WTC11 (cell line): ENCODE measurements around the gene NTRK2. TPM values are rescaled to one million over a fixed set of nuclear protein-coding genes. Genes with fewer than 3 reads are reported as not detected.

ENCODE experiments used
- ATAC-seq: fragments of 200-7000 bp; cut with Tn5 transposase; 2 replicates; pipeline ENCODE4 v1.10.0; 2021; ENCODE audit warnings: mild to moderate bottlenecking, moderate library complexity
- CTCF ChIA-PET: fragments of 300-600 bp; sonication (Branson Sonifier 250); formaldehyde crosslinking; loops from one replicate; lab custom pipeline; 2021; ENCODE audit warnings: antibody characterized with exemption; lab: Charles Lee
- POLR2A ChIA-PET: fragments of 350-600 bp; sonication (Branson Sonifier 250); formaldehyde crosslinking; loops from one replicate; lab custom pipeline; 2021; ENCODE audit warnings: antibody characterized with exemption; lab: Charles Lee
- DNase-seq: peaks from one replicate; pipeline ENCODE4 v3.0.0; 2021; ENCODE audit warnings: low spot score
- H3K27ac Mint-ChIP-seq: 2 replicates; pipeline ENCODE4 v1.8.0; 2021; ENCODE audit warnings: mixed read lengths
- H3K27me3 Mint-ChIP-seq: 2 replicates; pipeline ENCODE4 v1.8.0; 2021; ENCODE audit warnings: low read depth, mild to moderate bottlenecking, moderate library complexity, mixed read lengths
- H3K36me3 Mint-ChIP-seq: 2 replicates; pipeline ENCODE4 v1.8.0; 2021; ENCODE audit warnings: mixed read lengths
- H3K4me1 Mint-ChIP-seq: 2 replicates; pipeline ENCODE4 v1.8.0; 2022; ENCODE audit warnings: mixed read lengths
- H3K4me3 Mint-ChIP-seq: 2 replicates; pipeline ENCODE4 v1.8.0; 2021; ENCODE audit warnings: mild to moderate bottlenecking, moderate library complexity, mixed read lengths
- H3K9me3 Mint-ChIP-seq: 2 replicates; pipeline ENCODE4 v1.8.0; 2021; ENCODE audit warnings: mixed read lengths
- ATF3 ChIP-seq: sonication (generic); formaldehyde crosslinking; conservative IDR thresholded peaks from 2 replicates; pipeline ENCODE4 v1.8.1; 2022; ENCODE audit warnings: mild to moderate bottlenecking, missing genetic modification reagents
- HMGA2 ChIP-seq: fragments of 250-450 bp; sonication (Bioruptor Pico); IDR thresholded peaks from 2 replicates; pipeline ENCODE4 v1.4.0; 2021; ENCODE audit warnings: mild to moderate bottlenecking, moderate library complexity
- IRF1 ChIP-seq: sonication (generic); formaldehyde crosslinking; IDR thresholded peaks from 2 replicates; pipeline ENCODE4 v1.8.0; 2023; ENCODE audit warnings: missing genetic modification reagents
- NFE2L1 ChIP-seq: sonication (generic); formaldehyde crosslinking; IDR thresholded peaks from 2 replicates; pipeline ENCODE4 v1.8.1; 2023; ENCODE audit warnings: missing genetic modification reagents
- PREB ChIP-seq: sonication (generic); formaldehyde crosslinking; IDR thresholded peaks from 2 replicates; pipeline ENCODE4 v1.8.1; 2022; ENCODE audit warnings: mild to moderate bottlenecking, missing genetic modification reagents, moderate library complexity, borderline replicate concordance
- RELA ChIP-seq: sonication (generic); formaldehyde crosslinking; IDR thresholded peaks from 2 replicates; pipeline ENCODE4 v1.8.1; 2022; ENCODE audit warnings: missing genetic modification reagents, mild to moderate bottlenecking, borderline replicate concordance
- RORB ChIP-seq: fragments of 250-450 bp; sonication (Bioruptor Pico); IDR thresholded peaks from 2 replicates; pipeline ENCODE4 v1.9.0; 2021; ENCODE audit warnings: mild to moderate bottlenecking
- TEAD1 ChIP-seq: sonication (generic); formaldehyde crosslinking; IDR thresholded peaks from 2 replicates; pipeline ENCODE4 v1.8.0; 2022; ENCODE audit warnings: mild to moderate bottlenecking, missing genetic modification reagents
- ZNF121 ChIP-seq: sonication (generic); formaldehyde crosslinking; IDR thresholded peaks from 2 replicates; pipeline ENCODE4 v1.8.0; 2023; ENCODE audit warnings: missing genetic modification reagents
- total RNA-seq: library from RNA; stranded (reverse); gene quantifications from 3 replicates; pipeline ENCODE4 v1.2.3, GENCODE V29; 2021
- TF ChIP-seq, protein P1 (sequence below): sonication (generic); formaldehyde crosslinking; IDR thresholded peaks from 2 replicates; pipeline ENCODE4 v1.8.0; 2023; ENCODE audit warnings: missing genetic modification reagents, mild to moderate bottlenecking, borderline replicate concordance
- TF ChIP-seq, protein P2 (sequence below): fragments of 250-450 bp; sonication (Bioruptor Pico); IDR thresholded peaks from 2 replicates; pipeline ENCODE4 v2.1.2; 2022; ENCODE audit warnings: mild to moderate bottlenecking, moderate library complexity
- TF ChIP-seq, protein P3 (sequence below): sonication (generic); formaldehyde crosslinking; IDR thresholded peaks from 2 replicates; pipeline ENCODE4 v1.8.0; 2022; ENCODE audit warnings: mild to moderate bottlenecking, missing genetic modification reagents
- TF ChIP-seq, protein P4 (sequence below): sonication (generic); formaldehyde crosslinking; IDR thresholded peaks from 2 replicates; pipeline ENCODE4 v1.8.1; 2022; ENCODE audit warnings: low read depth, missing genetic modification reagents, borderline replicate concordance
- TF ChIP-seq, protein P5 (sequence below): fragments of 250-450 bp; sonication (Bioruptor Pico); IDR thresholded peaks from 2 replicates; pipeline ENCODE4 v1.9.0; 2021; ENCODE audit warnings: mild to moderate bottlenecking, borderline replicate concordance

NTRK2 gene
- total RNA-seq, 1 experiment from 2014 or later, result 0.02 TPM

DNA sequence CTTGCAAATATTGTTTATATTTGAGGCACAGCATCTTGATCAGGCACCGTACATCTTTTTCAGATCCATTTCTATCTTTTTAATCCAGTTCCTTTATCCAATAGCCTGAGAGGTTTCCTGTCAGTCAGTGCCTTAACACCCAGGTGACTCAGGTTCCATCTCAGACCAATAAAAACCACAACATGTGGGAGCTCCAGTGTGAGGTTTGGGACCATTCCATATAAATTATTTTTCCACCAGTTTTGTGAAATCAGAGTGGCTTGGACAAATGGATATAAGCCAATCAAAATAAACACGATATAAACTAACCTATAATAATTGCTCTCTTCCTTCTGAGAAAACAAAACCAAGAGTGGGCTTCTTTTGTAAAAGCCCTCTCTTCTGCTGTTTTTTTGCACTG lies 351.3 kb downstream of the NTRK2 start (continued):
- TF ChIP-seq, protein P1, sequence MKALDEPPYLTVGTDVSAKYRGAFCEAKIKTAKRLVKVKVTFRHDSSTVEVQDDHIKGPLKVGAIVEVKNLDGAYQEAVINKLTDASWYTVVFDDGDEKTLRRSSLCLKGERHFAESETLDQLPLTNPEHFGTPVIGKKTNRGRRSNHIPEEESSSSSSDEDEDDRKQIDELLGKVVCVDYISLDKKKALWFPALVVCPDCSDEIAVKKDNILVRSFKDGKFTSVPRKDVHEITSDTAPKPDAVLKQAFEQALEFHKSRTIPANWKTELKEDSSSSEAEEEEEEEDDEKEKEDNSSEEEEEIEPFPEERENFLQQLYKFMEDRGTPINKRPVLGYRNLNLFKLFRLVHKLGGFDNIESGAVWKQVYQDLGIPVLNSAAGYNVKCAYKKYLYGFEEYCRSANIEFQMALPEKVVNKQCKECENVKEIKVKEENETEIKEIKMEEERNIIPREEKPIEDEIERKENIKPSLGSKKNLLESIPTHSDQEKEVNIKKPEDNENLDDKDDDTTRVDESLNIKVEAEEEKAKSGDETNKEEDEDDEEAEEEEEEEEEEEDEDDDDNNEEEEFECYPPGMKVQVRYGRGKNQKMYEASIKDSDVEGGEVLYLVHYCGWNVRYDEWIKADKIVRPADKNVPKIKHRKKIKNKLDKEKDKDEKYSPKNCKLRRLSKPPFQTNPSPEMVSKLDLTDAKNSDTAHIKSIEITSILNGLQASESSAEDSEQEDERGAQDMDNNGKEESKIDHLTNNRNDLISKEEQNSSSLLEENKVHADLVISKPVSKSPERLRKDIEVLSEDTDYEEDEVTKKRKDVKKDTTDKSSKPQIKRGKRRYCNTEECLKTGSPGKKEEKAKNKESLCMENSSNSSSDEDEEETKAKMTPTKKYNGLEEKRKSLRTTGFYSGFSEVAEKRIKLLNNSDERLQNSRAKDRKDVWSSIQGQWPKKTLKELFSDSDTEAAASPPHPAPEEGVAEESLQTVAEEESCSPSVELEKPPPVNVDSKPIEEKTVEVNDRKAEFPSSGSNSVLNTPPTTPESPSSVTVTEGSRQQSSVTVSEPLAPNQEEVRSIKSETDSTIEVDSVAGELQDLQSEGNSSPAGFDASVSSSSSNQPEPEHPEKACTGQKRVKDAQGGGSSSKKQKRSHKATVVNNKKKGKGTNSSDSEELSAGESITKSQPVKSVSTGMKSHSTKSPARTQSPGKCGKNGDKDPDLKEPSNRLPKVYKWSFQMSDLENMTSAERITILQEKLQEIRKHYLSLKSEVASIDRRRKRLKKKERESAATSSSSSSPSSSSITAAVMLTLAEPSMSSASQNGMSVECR (CRISPR knock-in tag), result no peak
- no peak for TF ChIP-seq ATF3 (CRISPR knock-in tag)
- no peak for TF ChIP-seq TEAD1 (CRISPR knock-in tag)
- TF ChIP-seq, protein P2, sequence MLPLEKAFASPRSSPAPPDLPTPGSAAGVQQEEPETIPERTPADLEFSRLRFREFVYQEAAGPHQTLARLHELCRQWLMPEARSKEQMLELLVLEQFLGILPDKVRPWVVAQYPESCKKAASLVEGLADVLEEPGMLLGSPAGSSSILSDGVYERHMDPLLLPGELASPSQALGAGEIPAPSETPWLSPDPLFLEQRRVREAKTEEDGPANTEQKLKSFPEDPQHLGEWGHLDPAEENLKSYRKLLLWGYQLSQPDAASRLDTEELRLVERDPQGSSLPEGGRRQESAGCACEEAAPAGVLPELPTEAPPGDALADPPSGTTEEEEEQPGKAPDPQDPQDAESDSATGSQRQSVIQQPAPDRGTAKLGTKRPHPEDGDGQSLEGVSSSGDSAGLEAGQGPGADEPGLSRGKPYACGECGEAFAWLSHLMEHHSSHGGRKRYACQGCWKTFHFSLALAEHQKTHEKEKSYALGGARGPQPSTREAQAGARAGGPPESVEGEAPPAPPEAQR (CRISPR knock-in tag), result no peak
- TF ChIP-seq, protein P3, sequence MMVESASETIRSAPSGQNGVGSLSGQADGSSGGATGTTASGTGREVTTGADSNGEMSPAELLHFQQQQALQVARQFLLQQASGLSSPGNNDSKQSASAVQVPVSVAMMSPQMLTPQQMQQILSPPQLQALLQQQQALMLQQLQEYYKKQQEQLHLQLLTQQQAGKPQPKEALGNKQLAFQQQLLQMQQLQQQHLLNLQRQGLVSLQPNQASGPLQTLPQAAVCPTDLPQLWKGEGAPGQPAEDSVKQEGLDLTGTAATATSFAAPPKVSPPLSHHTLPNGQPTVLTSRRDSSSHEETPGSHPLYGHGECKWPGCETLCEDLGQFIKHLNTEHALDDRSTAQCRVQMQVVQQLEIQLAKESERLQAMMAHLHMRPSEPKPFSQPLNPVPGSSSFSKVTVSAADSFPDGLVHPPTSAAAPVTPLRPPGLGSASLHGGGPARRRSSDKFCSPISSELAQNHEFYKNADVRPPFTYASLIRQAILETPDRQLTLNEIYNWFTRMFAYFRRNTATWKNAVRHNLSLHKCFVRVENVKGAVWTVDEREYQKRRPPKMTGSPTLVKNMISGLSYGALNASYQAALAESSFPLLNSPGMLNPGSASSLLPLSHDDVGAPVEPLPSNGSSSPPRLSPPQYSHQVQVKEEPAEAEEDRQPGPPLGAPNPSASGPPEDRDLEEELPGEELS (CRISPR knock-in tag), result no peak
- no peak for TF ChIP-seq PREB (CRISPR knock-in tag)
- no peak for TF ChIP-seq NFE2L1
- TF ChIP-seq, protein P4, sequence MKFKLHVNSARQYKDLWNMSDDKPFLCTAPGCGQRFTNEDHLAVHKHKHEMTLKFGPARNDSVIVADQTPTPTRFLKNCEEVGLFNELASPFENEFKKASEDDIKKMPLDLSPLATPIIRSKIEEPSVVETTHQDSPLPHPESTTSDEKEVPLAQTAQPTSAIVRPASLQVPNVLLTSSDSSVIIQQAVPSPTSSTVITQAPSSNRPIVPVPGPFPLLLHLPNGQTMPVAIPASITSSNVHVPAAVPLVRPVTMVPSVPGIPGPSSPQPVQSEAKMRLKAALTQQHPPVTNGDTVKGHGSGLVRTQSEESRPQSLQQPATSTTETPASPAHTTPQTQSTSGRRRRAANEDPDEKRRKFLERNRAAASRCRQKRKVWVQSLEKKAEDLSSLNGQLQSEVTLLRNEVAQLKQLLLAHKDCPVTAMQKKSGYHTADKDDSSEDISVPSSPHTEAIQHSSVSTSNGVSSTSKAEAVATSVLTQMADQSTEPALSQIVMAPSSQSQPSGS (CRISPR knock-in tag), result no peak
- TF ChIP-seq RELA, result no peak

GRCh38 chr9:85021686-85022085 lies 352.2 kb downstream of the NTRK2 start:
- CTCF ChIA-PET, result no interaction called here
- H3K4me1 Mint-ChIP-seq, result peaks cover 3% of the 10 kb centered on the region
- TF ChIP-seq IRF1 (CRISPR knock-in tag), result no peak
- TF ChIP-seq, all 79 proteins: peak for 0
- H3K4me3 Mint-ChIP-seq, result no peak overlapping the region
- no peaks in the 10 kb centered on the region for H3K36me3 Mint-ChIP-seq
- ATAC-seq (no peak), DNase-seq (no peak)
- POLR2A ChIA-PET, result no interaction called here
- H3K27ac Mint-ChIP-seq, result no peak overlapping the region
- H3K9me3 Mint-ChIP-seq, result no peaks in the 10 kb centered on the region
- peaks cover 2% of the 10 kb centered on the region; the same call in 1 of the 2 replicates for H3K27me3 Mint-ChIP-seq

DNA sequence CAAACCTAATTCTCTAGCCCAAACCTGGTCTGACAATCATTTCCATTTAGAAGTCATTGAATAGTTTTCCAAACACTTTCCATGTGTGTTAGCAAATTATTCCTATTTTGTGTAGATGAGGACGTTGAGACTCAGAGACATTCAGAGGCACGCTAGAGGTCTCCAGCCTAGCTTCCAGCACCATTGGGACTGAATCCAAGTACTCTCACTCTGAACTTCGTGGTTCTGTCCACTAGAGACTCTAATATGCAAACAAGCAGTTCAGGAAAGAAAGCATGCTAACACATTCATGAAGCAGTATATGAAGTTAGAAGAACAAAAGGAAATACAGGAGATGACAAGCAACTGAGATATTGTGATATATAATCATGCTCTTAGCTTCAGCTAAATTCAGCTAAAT lies 354.8 kb downstream of the NTRK2 start:
- no peak for DNase-seq
- Mint-ChIP-seq H3K27me3 (peaks cover 2% of the 10 kb centered on the region; the same call in 1 of the 2 replicates), H3K4me3 (no peak overlapping the region), H3K27ac (no peak overlapping the region), H3K4me1 (no peaks in the 10 kb centered on the region), H3K36me3 (no peaks in the 10 kb centered on the region), H3K9me3 (no peaks in the 10 kb centered on the region)
- POLR2A ChIA-PET, result no interaction called here
- CTCF ChIA-PET, result no interaction called here
- no peak for ATAC-seq
- no peak for TF ChIP-seq HMGA2 (CRISPR knock-in tag)
- no peak for TF ChIP-seq ZNF121
- TF ChIP-seq, protein P5, sequence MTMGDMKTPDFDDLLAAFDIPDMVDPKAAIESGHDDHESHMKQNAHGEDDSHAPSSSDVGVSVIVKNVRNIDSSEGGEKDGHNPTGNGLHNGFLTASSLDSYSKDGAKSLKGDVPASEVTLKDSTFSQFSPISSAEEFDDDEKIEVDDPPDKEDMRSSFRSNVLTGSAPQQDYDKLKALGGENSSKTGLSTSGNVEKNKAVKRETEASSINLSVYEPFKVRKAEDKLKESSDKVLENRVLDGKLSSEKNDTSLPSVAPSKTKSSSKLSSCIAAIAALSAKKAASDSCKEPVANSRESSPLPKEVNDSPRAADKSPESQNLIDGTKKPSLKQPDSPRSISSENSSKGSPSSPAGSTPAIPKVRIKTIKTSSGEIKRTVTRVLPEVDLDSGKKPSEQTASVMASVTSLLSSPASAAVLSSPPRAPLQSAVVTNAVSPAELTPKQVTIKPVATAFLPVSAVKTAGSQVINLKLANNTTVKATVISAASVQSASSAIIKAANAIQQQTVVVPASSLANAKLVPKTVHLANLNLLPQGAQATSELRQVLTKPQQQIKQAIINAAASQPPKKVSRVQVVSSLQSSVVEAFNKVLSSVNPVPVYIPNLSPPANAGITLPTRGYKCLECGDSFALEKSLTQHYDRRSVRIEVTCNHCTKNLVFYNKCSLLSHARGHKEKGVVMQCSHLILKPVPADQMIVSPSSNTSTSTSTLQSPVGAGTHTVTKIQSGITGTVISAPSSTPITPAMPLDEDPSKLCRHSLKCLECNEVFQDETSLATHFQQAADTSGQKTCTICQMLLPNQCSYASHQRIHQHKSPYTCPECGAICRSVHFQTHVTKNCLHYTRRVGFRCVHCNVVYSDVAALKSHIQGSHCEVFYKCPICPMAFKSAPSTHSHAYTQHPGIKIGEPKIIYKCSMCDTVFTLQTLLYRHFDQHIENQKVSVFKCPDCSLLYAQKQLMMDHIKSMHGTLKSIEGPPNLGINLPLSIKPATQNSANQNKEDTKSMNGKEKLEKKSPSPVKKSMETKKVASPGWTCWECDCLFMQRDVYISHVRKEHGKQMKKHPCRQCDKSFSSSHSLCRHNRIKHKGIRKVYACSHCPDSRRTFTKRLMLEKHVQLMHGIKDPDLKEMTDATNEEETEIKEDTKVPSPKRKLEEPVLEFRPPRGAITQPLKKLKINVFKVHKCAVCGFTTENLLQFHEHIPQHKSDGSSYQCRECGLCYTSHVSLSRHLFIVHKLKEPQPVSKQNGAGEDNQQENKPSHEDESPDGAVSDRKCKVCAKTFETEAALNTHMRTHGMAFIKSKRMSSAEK, result no peak
- TF ChIP-seq RORB (CRISPR knock-in tag), result no peak
